ENCODE data around the gene CTNNA3.

- TF ChIP-seq CTCF (IDR thresholded peaks at IDR 0.05), result no peak
- no peak for TF ChIP-seq POLR2A (IDR thresholded peaks at IDR 0.05)
Observed at GRCh38 chr10:66167816-66168215, 1528.2 kb downstream of the CTNNA3 start.

All from right lobe of liver (tissue), 4 donors.